Measurements from ENCODE around the gene ZNF253. TPM values are rescaled to one million over a fixed set of nuclear protein-coding genes. Genes with fewer than 3 reads are reported as not detected.

The ZNF253 gene
- total and polyA plus RNA-seq, 10 of the 15 experiments (the other 5 are each of a cell fraction or from before 2014, with no cell fraction given), result 2.6 to 8.9 (median 5.2) TPM

DNA sequence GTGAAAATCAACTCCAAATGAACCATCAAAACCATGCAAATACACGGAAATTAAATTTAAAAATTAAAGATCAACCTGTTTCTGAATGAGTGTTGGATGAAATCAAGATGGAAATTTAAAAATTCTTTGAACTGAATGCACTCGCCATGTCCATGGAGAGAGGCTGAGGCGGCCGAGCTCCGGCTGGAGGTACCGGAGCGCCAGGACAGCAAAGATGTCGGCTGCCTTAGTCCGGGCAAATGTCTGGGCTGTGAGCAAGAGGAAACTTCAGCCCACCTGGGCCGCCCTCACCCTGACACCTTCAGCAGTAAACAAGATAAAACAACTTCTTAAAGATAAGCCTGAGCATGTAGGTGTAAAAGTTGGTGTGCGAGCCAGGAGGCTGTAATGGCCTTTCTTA lies 38.8 kb upstream of the ZNF253 start:
- ChIA-PET RAD21 (ENCODE audit: unreplicated experiment) (no interaction called here), POLR2A (no interaction called here), SMC1A (ENCODE audit: uncharacterized antibody, unreplicated experiment) (no interaction called here), CTCF (no interaction called here)
- Histone ChIP-seq H4K20me1 (ENCODE audit: control insufficient read depth, insufficient read depth) (no peaks in the 10 kb centered on the region), H3K79me2 (ENCODE audit: control insufficient read depth, insufficient read depth, low read length) (no peaks in the 10 kb centered on the region), H3K9me3 (replicated peaks; ENCODE audit: control insufficient read depth, insufficient read depth, low read length) (peaks cover 23% of the 10 kb centered on the region), H3K4me2 (ENCODE audit: control insufficient read depth, insufficient read depth) (no peak overlapping the region), H3K36me3 (ENCODE audit: control insufficient read depth in 2 of 2, insufficient read depth in 2 of 2, low read length in 1 of 2) (no peaks in the 10 kb centered on the region), H3K4me1 (ENCODE audit: control insufficient read depth, insufficient read depth, low read length) (peaks cover 2% of the 10 kb centered on the region; the same call in 1 of the 2 replicates), H3K9ac (ENCODE audit: control insufficient read depth, insufficient read depth, low read length) (no peak overlapping the region), H3K4me3 (no peak overlapping the region), H2AFZ (ENCODE audit: control insufficient read depth, low read depth, low read length) (no peak overlapping the region), H3K27me3 (replicated peaks in 1 of 2; ENCODE audit: control insufficient read depth in 2 of 2, insufficient read depth in 2 of 2, low read length in 1 of 2) (no peaks in the 10 kb centered on the region), H3K27ac (ENCODE audit: control insufficient read depth, insufficient read depth) (no peak overlapping the region)
- intact Hi-C loops (cut with micrococcal nuclease; ENCODE audit: unreplicated experiment) (no loop called here), in situ Hi-C loops (cut with MboI) (no loop called here)
- no peak for TF ChIP-seq SIN3A (IDR thresholded peaks at IDR 0.05; ENCODE audit: low read depth, low read length)
- TF ChIP-seq HDGF (IDR thresholded peaks at IDR 0.05), result no peak
- TF ChIP-seq MEF2B (IDR thresholded peaks at IDR 0.05; ENCODE audit: partially characterized antibody, poor library complexity, severe bottlenecking), result no peak
- TF ChIP-seq, protein P1, sequence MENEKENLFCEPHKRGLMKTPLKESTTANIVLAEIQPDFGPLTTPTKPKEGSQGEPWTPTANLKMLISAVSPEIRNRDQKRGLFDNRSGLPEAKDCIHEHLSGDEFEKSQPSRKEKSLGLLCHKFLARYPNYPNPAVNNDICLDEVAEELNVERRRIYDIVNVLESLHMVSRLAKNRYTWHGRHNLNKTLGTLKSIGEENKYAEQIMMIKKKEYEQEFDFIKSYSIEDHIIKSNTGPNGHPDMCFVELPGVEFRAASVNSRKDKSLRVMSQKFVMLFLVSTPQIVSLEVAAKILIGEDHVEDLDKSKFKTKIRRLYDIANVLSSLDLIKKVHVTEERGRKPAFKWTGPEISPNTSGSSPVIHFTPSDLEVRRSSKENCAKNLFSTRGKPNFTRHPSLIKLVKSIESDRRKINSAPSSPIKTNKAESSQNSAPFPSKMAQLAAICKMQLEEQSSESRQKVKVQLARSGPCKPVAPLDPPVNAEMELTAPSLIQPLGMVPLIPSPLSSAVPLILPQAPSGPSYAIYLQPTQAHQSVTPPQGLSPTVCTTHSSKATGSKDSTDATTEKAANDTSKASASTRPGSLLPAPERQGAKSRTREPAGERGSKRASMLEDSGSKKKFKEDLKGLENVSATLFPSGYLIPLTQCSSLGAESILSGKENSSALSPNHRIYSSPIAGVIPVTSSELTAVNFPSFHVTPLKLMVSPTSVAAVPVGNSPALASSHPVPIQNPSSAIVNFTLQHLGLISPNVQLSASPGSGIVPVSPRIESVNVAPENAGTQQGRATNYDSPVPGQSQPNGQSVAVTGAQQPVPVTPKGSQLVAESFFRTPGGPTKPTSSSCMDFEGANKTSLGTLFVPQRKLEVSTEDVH (IDR thresholded peaks at IDR 0.05; ENCODE audit: low read depth, partially characterized antibody), result no peak
- TF ChIP-seq SIX5 (IDR thresholded peaks at IDR 0.05; ENCODE audit: low read depth, low read length, severe bottlenecking), result no peak
- no peak for TF ChIP-seq ZNF24 (IDR thresholded peaks at IDR 0.05)
- no peak for TF ChIP-seq TAF1 (IDR thresholded peaks at IDR 0.05; ENCODE audit: borderline replicate concordance, low read depth, low read length)
- TF ChIP-seq CBX5 (IDR thresholded peaks at IDR 0.05; ENCODE audit: low read depth), result no peak
- TF ChIP-seq RAD51 (IDR thresholded peaks at IDR 0.05), result no peak
- no peak for TF ChIP-seq CHD4 (IDR thresholded peaks at IDR 0.05)
- TF ChIP-seq HCFC1 (IDR thresholded peaks at IDR 0.05; ENCODE audit: low read length), result no peak
- TF ChIP-seq CHD1 (IDR thresholded peaks at IDR 0.05; ENCODE audit: low read depth, low read length), result no peak
- no peak for TF ChIP-seq ZNF274 (IDR thresholded peaks at IDR 0.05; ENCODE audit: insufficient read depth, insufficient read length)
- TF ChIP-seq FOXK2 (IDR thresholded peaks at IDR 0.05), result no peak
- no peak for TF ChIP-seq CREM (IDR thresholded peaks at IDR 0.05; ENCODE audit: low read depth)
- no TSS peak for BruUV-seq (replicated peaks)
- ATAC-seq (no peak), DNase-seq (ENCODE audit: low read depth, low spot score) (no peak), FAIRE-seq (no peak)
- WGBS (ENCODE audit: insufficient coverage, insufficient replicate concordance, low lambda C conversion rate, missing lambda C conversion rate), result 84% methylated on average over 11 of the region's 11 CpGs
